ENCODE results near the gene ZDHHC4. TPM values are rescaled to one million over a fixed set of nuclear protein-coding genes. Genes with fewer than 3 reads are reported as not detected.

Gene ZDHHC4
- total RNA-seq, 5 donors from 2014 or later (not counting 1 experiment from before 2014, with no cell fraction given): 27.7 to 35.5 (median 30.3) TPM

GRCh38 chr7:6590645-6591110 is 13.4 kb downstream of the ZDHHC4 start:
- Mint-ChIP-seq H3K27ac (peak overlapping the region; percentile 93 to 94), H3K4me3 (peak overlapping the region; percentile 89 to 96 (median 91)), H3K4me1 (peaks cover 22 to 34% (median 26%) of the 10 kb centered on the region in 3 donors), H3K27me3 (no peaks in the 10 kb centered on the region), H3K36me3 (peaks cover 35% of the 10 kb centered on the region), H3K9me3 (no peaks in the 10 kb centered on the region)
- Histone ChIP-seq H3K9me3 (no peaks in the 10 kb centered on the region), H3K36me3 (ENCODE audit: control insufficient read depth in 2 of 2, extremely low read depth in 1 of 2, insufficient read depth in 1 of 2, low read length in 1 of 2) (peaks cover 15 to 43% of the 10 kb centered on the region in 2 donors), H3K27me3 (replicated peaks in 1 of 2; ENCODE audit: control insufficient read depth in 2 of 2, extremely low read depth in 1 of 2, insufficient read depth in 2 of 2, low read length in 1 of 2) (no peaks in the 10 kb centered on the region), H3K4me3 (ENCODE audit: control insufficient read depth in 1 of 2, extremely low read depth in 1 of 2, low read length in 1 of 2) (peak overlapping the region; percentile 58 to 64), H3K27ac (ENCODE audit: low read length) (peak overlapping the region; percentile 53), H3K4me1 (ENCODE audit: control insufficient read depth in 1 of 2, extremely low read depth in 1 of 2, insufficient read depth in 2 of 2, low read length in 2 of 2) (peaks cover 3 to 23% of the 10 kb centered on the region in 2 experiments)
- no peak for DNase-seq
- ATAC-seq (replicated peaks in 1 of 4): peak in 3 of 4 experiments; percentile 0 to 5 (median 3)
- POLR2A ChIA-PET: interaction anchor here (0.5 to 0.6 kb wide), 2 partner anchors 9 to 17 kb away, joined by 3 to 7 read pairs; no protein-coding TSS in a partner anchor
- WGBS (ENCODE audit: insufficient coverage): 0% methylated on average over 2 of the region's 10 CpGs
- CTCF ChIA-PET: interaction anchor here (0.6 to 1.6 kb wide), 9 partner anchors 9 to 1626 kb away, joined by 3 to 8 read pairs (median 3); partner anchors contain the start of genes ZDHHC4 (in 1 of the 2) and ZNF316 (in 1 of the 2)

DNA sequence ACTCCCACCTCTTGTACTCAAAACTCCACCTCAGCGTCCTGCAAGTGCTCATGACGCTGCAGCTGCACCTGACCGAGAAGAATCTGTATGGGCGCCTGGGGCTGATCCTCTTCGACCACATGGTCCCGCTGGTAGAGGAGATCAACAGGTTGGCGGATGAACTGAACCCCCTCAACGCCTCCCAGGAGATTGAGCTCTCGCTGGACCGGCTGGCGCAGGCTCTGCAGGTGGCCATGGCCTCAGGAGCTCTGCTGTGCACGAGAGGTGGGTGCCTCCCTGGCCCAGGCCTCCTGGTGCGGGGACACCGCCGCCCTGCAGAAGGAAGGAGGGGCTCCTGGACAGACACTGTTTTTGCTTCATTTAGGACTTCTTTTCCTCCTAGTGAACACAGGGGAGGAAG is 22.8 kb downstream of the ZDHHC4 start:
- H3K36me3 Mint-ChIP-seq: peaks cover 43% of the 10 kb centered on the region
- H3K4me1 Mint-ChIP-seq: peaks cover 6 to 16% (median 12%) of the 10 kb centered on the region in 3 donors
- WGBS (ENCODE audit: insufficient coverage): 99% methylated on average over 14 of the region's 15 CpGs
- DNase-seq (no peak), ATAC-seq (replicated peaks in 1 of 4) (no peak)
- H3K4me3 ChIP-seq (ENCODE audit: control insufficient read depth in 1 of 2, extremely low read depth in 1 of 2, low read length in 1 of 2): no peak overlapping the region
- no peak overlapping the region for H3K27ac Mint-ChIP-seq
- H3K36me3 ChIP-seq (ENCODE audit: control insufficient read depth in 2 of 2, extremely low read depth in 1 of 2, insufficient read depth in 1 of 2, low read length in 1 of 2): peaks cover 14 to 81% of the 10 kb centered on the region in 2 donors
- no peak overlapping the region for H3K4me3 Mint-ChIP-seq
- H3K27me3 ChIP-seq (replicated peaks in 1 of 2; ENCODE audit: control insufficient read depth in 2 of 2, extremely low read depth in 1 of 2, insufficient read depth in 2 of 2, low read length in 1 of 2): no peaks in the 10 kb centered on the region
- ChIA-PET POLR2A (no interaction called here), CTCF (interaction anchor here in 1 of 2 donors (0.6 kb wide), 1 partner anchor 39 kb away, joined by 8 read pairs; no protein-coding TSS in a partner anchor)
- H3K27ac ChIP-seq (ENCODE audit: low read length): no peak overlapping the region
- no peaks in the 10 kb centered on the region for H3K9me3 ChIP-seq
- H3K9me3 Mint-ChIP-seq: no peaks in the 10 kb centered on the region
- no peaks in the 10 kb centered on the region for H3K27me3 Mint-ChIP-seq
- peaks cover 0 to 9% of the 10 kb centered on the region in 2 experiments for H3K4me1 ChIP-seq (ENCODE audit: control insufficient read depth in 1 of 2, extremely low read depth in 1 of 2, insufficient read depth in 2 of 2, low read length in 2 of 2)

GRCh38 chr7:6604458-6604857 is 27.2 kb downstream of the ZDHHC4 start:
- H3K36me3 Mint-ChIP-seq: peaks cover 21% of the 10 kb centered on the region
- Histone ChIP-seq H3K27me3 (replicated peaks in 1 of 2; ENCODE audit: control insufficient read depth in 2 of 2, extremely low read depth in 1 of 2, insufficient read depth in 2 of 2, low read length in 1 of 2) (no peaks in the 10 kb centered on the region), H3K4me1 (ENCODE audit: control insufficient read depth in 1 of 2, extremely low read depth in 1 of 2, insufficient read depth in 2 of 2, low read length in 2 of 2) (peaks cover 0 to 9% of the 10 kb centered on the region in 2 experiments), H3K9me3 (no peaks in the 10 kb centered on the region), H3K27ac (ENCODE audit: low read length) (no peak overlapping the region), H3K4me3 (ENCODE audit: control insufficient read depth in 1 of 2, extremely low read depth in 1 of 2, low read length in 1 of 2) (no peak overlapping the region), H3K36me3 (ENCODE audit: control insufficient read depth in 2 of 2, extremely low read depth in 1 of 2, insufficient read depth in 1 of 2, low read length in 1 of 2) (peaks cover 18 to 53% of the 10 kb centered on the region in 2 donors)
- H3K9me3 Mint-ChIP-seq: no peaks in the 10 kb centered on the region
- no peak overlapping the region for H3K27ac Mint-ChIP-seq
- no peaks in the 10 kb centered on the region for H3K27me3 Mint-ChIP-seq
- ChIA-PET POLR2A (no interaction called here), CTCF (interaction anchor here (0.6 to 0.7 kb wide), 3 partner anchors 22 to 812 kb away, joined by 3 to 4 read pairs (median 3); no protein-coding TSS in a partner anchor)
- H3K4me3 Mint-ChIP-seq: no peak overlapping the region
- DNase-seq: no peak
- peaks cover 2 to 17% (median 7%) of the 10 kb centered on the region in 3 donors for H3K4me1 Mint-ChIP-seq
- 96% methylated on average over 7 of the region's 10 CpGs for WGBS (ENCODE audit: insufficient coverage)
- ATAC-seq (replicated peaks in 1 of 4): no peak

- 95% methylated on average over 25 of the region's 36 CpGs for WGBS (ENCODE audit: insufficient coverage)
- CTCF ChIA-PET: interaction anchor here in 1 of 2 donors (0.6 kb wide), 1 partner anchor 16 kb away, joined by 3 read pairs; no protein-coding TSS in a partner anchor
- H3K27me3 ChIP-seq (replicated peaks in 1 of 2; ENCODE audit: control insufficient read depth in 2 of 2, extremely low read depth in 1 of 2, insufficient read depth in 2 of 2, low read length in 1 of 2): no peaks in the 10 kb centered on the region
- no peaks in the 10 kb centered on the region for H3K27me3 Mint-ChIP-seq
- no peak overlapping the region for H3K27ac Mint-ChIP-seq
- H3K4me3 Mint-ChIP-seq: no peak overlapping the region
- H3K4me1 Mint-ChIP-seq: peaks cover 2 to 20% (median 5%) of the 10 kb centered on the region in 3 donors
- POLR2A ChIA-PET: no interaction called here
- no peak for ATAC-seq (replicated peaks in 1 of 4)
- no peaks in the 10 kb centered on the region for H3K9me3 Mint-ChIP-seq
- H3K27ac ChIP-seq (ENCODE audit: low read length): no peak overlapping the region
- H3K4me3 ChIP-seq (ENCODE audit: control insufficient read depth in 1 of 2, extremely low read depth in 1 of 2, low read length in 1 of 2): no peak overlapping the region
- peaks cover 0 to 8% of the 10 kb centered on the region in 2 experiments for H3K4me1 ChIP-seq (ENCODE audit: control insufficient read depth in 1 of 2, extremely low read depth in 1 of 2, insufficient read depth in 2 of 2, low read length in 2 of 2)
- peaks cover 14% of the 10 kb centered on the region for H3K36me3 Mint-ChIP-seq
- DNase-seq: no peak
- H3K9me3 ChIP-seq: no peaks in the 10 kb centered on the region
- peaks cover 18 to 29% of the 10 kb centered on the region in 2 donors for H3K36me3 ChIP-seq (ENCODE audit: control insufficient read depth in 2 of 2, extremely low read depth in 1 of 2, insufficient read depth in 1 of 2, low read length in 1 of 2)
Observed at GRCh38 chr7:6606866-6607583, 29.8 kb downstream of the ZDHHC4 start.

DNA sequence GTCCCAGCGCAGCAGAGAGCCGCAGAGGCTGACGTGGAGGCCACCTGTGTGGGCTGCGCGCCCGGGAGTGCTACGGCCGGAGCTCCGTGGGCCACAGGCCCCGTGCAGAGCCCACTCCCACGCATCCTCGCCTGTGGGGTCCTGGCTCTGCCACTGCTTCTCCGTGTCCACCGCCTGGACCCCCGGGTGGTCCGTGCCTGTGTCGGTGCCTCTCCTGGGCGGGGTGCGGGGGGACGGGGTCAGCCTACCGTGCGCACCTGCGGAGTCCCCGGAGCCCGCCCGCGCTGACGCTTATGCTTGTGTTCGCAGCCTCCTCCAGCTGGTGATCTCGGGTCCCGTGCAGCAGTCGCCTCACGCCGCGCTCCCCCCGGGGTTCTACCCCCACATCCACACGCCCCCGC is 30.4 kb downstream of the ZDHHC4 start:
- H3K9me3 ChIP-seq: no peaks in the 10 kb centered on the region
- H3K4me1 ChIP-seq (ENCODE audit: control insufficient read depth in 1 of 2, extremely low read depth in 1 of 2, insufficient read depth in 2 of 2, low read length in 2 of 2): peaks cover 0 to 1% of the 10 kb centered on the region in 2 experiments
- DNase-seq (no peak), ATAC-seq (replicated peaks in 1 of 4) (no peak)
- H3K4me3 Mint-ChIP-seq: no peak overlapping the region
- H3K27me3 ChIP-seq (replicated peaks in 1 of 2; ENCODE audit: control insufficient read depth in 2 of 2, extremely low read depth in 1 of 2, insufficient read depth in 2 of 2, low read length in 1 of 2): peaks cover 0 to 1% of the 10 kb centered on the region in 2 experiments
- H3K27ac ChIP-seq (ENCODE audit: low read length): no peak overlapping the region
- no peaks in the 10 kb centered on the region for H3K27me3 Mint-ChIP-seq
- H3K36me3 Mint-ChIP-seq: peaks cover 11% of the 10 kb centered on the region
- peaks cover 18 to 24% of the 10 kb centered on the region in 2 donors for H3K36me3 ChIP-seq (ENCODE audit: control insufficient read depth in 2 of 2, extremely low read depth in 1 of 2, insufficient read depth in 1 of 2, low read length in 1 of 2)
- ChIA-PET POLR2A (no interaction called here), CTCF (interaction anchor here in 1 of 2 donors (0.6 kb wide), 1 partner anchor 17 kb away, joined by 3 read pairs; no protein-coding TSS in a partner anchor)
- no peak overlapping the region for H3K4me3 ChIP-seq (ENCODE audit: control insufficient read depth in 1 of 2, extremely low read depth in 1 of 2, low read length in 1 of 2)
- WGBS (ENCODE audit: insufficient coverage): 98% methylated on average over 29 of the region's 38 CpGs
- H3K9me3 Mint-ChIP-seq: no peaks in the 10 kb centered on the region
- H3K4me1 Mint-ChIP-seq: peaks cover 0 to 16% (median 1%) of the 10 kb centered on the region in 3 donors
- no peak overlapping the region for H3K27ac Mint-ChIP-seq

- peaks cover 11% of the 10 kb centered on the region for H3K36me3 Mint-ChIP-seq
- H3K9me3 ChIP-seq: no peaks in the 10 kb centered on the region
- no peak for DNase-seq
- no peak overlapping the region for H3K4me3 ChIP-seq (ENCODE audit: control insufficient read depth in 1 of 2, extremely low read depth in 1 of 2, low read length in 1 of 2)
- no peak overlapping the region for H3K4me3 Mint-ChIP-seq
- H3K9me3 Mint-ChIP-seq: no peaks in the 10 kb centered on the region
- H3K27ac ChIP-seq (ENCODE audit: low read length): no peak overlapping the region
- peaks cover 0 to 16% (median 1%) of the 10 kb centered on the region in 3 donors for H3K4me1 Mint-ChIP-seq
- H3K27ac Mint-ChIP-seq: no peak overlapping the region
- WGBS (ENCODE audit: insufficient coverage): 93% methylated on average over 21 of the region's 27 CpGs
- ChIA-PET POLR2A (interaction anchor here in 1 of 2 donors (0.6 kb wide), 1 partner anchor 541 kb away, joined by 4 read pairs; no protein-coding TSS in a partner anchor), CTCF (interaction anchor here (0.6 kb wide), 4 partner anchors 28 to 1756 kb away, joined by 3 to 4 read pairs (median 4); no protein-coding TSS in a partner anchor)
- H3K4me1 ChIP-seq (ENCODE audit: control insufficient read depth in 1 of 2, extremely low read depth in 1 of 2, insufficient read depth in 2 of 2, low read length in 2 of 2): no peaks in the 10 kb centered on the region
- no peaks in the 10 kb centered on the region for H3K27me3 Mint-ChIP-seq
- peaks cover 18 to 23% of the 10 kb centered on the region in 2 donors for H3K36me3 ChIP-seq (ENCODE audit: control insufficient read depth in 2 of 2, extremely low read depth in 1 of 2, insufficient read depth in 1 of 2, low read length in 1 of 2)
- ATAC-seq (replicated peaks in 1 of 4): no peak
- peaks cover 0 to 4% of the 10 kb centered on the region in 2 experiments for H3K27me3 ChIP-seq (replicated peaks in 1 of 2; ENCODE audit: control insufficient read depth in 2 of 2, extremely low read depth in 1 of 2, insufficient read depth in 2 of 2, low read length in 1 of 2)
Observed at GRCh38 chr7:6608081-6608480, 30.8 kb downstream of the ZDHHC4 start.

Data from T-cell (primary cell).